Activated T-cell treated with anti-CD3 and anti-CD28 coated beads, Interleukin-2, amount 50 U/mL, for 1 hour (primary cell): ENCODE results near the gene GREB1L.

Source experiments
- DNase-seq: peaks from one replicate; pipeline ENCODE4 v3.0.0-alpha.2; 2020

GREB1L gene

DNA sequence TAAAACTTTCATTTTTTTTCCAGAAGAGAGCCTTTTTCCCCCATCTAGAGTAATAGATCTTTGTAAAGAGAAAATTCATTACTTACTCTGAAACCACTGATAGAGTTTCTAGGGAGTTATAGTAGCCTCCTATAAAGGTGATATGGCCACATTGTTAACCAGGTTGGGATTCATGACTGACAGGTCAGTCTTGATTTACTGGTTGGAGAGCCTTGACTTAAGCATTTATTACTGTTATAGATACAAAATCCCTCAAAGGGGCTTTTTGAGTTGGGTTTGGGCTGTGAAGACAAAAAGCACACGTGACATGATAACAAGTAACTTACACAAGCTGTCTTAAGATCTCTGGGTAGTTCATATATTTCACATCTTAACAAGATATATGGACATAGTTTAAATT, 141.0 kb downstream of the GREB1L start:
- no peak for DNase-seq

DNA sequence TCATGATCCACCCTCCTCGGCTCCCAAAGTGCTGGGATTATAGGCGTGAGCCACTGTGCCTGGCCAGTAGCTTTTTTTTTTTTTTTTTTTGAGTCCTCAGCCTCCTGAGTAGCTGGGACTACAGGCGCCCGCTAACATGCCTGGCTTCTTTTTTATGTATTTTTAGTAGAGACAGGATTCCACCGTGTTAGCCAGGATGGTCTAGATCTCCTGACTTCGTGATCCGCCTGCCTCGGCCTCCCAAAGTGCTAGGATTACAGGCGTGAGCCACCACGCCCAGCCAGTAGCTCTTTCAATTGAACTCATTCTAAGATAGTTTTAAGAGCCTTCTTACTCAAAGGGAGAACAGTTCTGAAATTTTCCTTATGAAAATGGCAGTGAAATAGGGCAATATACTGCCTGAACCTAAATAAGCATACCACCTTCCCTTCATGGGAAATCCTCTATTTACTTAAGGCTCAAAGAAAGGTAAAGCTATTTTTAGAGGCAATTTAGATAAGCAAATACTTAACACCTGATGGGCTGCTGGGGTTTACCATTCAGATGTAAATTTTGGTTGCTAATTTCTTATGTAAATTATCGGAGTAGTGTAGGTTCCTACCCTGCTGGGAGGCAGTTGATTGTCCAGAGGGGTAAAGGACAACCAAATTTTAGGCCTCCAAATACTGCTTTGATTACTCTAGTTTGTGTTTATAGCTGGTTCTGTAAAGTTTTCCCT, 144.7 kb downstream of the GREB1L start:
- no peak for DNase-seq

DNA sequence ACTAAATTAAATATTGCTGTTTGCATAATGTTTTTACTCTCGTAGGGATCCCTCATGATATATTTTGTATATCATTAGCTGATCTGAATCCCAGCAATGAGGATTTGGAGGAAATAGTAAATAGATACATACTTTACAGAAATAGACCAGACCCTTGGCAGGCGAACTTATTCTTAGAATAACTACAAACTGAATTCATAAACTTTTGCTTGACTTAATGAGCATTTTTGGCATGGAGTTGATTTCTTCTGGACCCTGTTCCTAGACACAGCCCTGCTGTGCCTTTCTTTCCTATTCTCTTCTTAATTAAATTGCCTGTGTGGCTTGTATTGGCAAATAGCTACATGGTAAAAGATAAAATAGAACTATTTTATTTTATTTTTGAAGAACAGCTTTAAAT, 145.9 kb downstream of the GREB1L start:
- DNase-seq, result no peak

DNA sequence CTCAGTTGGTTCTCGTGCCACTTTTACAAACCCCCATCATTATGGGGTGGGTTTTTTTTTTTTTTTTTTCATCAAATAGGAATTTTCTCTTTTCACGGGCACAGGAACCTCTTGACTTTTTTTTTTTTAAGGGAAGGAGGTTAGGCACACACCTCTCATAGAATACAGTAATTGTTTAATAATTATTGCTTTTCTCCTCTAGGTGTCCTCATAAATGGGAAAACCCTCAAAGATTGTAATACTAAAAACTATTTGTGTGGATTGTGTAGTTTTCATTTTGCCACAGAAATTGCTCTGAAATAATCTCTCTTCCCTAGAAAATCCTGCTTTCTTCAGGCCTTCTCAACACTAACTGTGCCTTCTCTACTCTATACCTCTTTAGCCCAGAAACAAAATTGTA, 147.3 kb downstream of the GREB1L start:
- no peak for DNase-seq

DNA sequence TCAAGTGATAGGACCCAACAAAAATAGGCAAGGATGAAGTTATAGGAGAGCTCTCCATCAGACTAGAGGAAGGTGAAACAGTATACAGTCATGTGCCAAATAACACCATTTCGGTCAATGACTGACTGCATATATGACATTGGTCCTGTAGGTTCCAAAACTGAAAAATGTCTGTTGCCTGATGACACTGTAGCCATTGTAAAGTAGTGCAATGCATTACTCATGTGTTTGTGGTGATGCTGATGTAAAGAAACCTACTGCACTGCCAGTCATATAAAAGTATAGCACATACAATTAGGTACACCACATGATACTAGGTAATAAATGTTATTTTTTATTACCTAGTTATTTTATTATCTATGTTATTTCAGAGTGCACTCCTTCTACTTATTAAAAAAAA, 147.9 kb downstream of the GREB1L start:
- DNase-seq, result no peak

DNA sequence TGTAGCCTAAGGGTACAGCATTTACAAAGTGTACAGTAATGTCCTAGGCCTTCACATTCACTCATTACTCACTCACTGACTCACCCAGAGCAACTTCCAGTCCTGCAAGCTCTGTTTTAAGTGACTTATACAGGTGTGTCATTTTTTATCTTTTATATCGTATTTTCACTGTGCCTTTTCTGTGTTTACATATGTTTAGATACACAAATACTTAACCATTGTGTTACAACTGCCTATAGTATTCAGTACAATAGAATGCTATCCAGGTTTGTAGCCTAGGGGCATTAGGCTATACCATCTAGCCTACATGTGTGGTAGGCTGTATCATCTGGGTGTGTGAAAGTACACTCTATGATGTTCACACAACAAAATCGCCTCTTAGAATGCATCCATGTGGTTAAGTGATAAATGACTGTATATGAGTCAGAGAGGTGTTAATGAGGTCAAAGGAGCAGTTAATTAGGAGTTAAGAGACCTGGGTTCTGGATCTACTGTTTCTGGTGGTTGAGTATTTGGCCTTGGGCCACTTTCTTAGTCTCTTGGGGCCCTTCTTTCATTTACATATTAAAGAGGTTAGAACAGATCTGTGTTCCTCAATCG, 149.1 kb downstream of the GREB1L start:
- no peak for DNase-seq

DNA sequence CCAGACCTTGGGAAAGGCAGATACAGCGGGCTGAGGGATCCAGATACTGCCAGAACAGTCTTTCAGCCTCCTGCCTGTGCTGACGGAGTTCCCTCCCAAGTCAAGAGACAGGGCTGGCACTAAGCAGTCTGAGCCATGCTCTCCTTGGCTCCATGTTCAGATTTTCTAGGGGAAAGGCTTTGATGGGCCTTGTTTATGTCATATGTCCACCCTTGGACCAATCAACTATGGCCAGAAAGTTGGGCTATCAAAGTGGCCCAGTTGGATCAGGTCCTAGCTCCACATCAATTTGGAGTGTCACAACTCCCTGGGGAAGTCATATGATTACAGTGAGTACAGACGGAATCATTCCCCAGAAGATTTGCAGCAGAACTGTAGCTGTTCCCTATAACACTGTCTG, 152.0 kb downstream of the GREB1L start:
- DNase-seq, result no peak

DNA sequence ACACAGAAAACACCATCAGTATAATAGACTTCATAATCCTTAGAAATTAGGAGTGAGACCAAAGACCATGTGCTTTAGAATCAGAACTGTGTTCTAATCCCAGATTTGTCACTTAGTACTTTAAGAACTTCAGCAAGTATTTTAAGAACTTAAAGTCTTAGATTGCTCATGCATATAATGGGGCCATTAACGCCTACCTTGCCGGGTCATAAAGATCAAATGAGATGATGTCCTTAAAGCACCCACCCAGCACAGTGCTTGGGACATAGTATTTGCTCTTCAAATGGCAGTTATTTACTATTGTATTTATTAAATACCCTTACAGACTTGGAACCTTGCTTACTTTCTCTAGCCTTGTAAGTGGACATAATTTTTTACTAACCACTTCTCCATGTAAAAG, 156.1 kb downstream of the GREB1L start:
- DNase-seq, result no peak

DNA sequence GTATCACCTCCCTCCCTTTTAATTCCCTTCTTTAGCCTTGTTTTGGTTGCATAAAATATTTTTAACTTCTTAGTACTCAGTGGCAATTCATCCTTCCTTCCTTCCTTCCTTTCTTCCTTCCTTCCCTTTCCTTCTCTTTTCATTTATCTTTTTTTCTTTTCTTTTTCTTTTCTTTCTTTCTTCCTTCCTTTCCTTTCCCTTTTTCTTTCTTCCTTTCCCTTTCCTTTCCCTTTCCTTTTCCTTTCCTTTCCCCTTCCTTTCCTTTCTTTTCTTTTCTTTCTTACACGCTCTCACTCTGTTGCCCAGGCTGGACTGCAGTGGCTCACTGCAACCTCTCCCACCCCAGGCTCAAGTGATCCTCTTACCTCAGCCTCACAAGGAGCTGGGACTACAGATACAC, 160.2 kb downstream of the GREB1L start:
- no peak for DNase-seq

DNA sequence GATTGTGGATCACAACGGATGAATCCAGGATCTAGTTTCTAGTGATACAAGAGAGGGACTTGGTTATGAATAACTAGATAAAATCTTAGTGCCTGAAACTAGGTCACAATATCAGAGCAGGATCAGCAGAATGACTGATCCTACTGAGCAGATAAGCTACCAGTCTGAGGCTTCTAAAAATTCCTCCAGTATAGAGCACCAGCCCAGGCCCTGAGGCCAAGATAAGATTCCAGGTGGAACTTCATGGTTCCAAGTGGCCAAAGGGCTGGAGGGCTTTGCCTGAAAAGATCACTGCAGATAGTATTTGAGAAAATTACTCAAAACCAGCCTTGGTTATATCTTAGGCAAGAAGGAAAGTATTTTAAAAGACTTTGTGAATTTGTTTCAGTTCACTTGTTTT, 162.4 kb downstream of the GREB1L start:
- DNase-seq, result no peak

DNA sequence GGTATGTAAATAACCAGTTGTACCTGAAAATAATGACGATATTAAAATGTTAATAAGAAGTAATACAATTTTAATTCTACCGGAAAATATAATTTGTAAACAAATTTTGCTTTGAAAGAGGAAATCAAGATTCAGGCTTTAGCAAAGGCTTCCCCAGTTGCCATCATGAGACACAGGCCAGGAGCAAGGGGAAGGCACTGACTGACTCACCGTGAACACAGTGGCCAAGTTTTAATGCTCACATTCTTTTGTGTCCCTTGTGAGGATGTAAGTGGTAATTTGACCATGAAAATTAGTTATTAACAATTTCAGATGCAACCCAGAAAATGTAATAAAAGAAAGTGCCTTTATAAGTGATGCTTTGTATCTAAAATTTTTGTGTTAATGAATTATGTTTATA, 164.1 kb downstream of the GREB1L start:
- DNase-seq, result no peak

DNA sequence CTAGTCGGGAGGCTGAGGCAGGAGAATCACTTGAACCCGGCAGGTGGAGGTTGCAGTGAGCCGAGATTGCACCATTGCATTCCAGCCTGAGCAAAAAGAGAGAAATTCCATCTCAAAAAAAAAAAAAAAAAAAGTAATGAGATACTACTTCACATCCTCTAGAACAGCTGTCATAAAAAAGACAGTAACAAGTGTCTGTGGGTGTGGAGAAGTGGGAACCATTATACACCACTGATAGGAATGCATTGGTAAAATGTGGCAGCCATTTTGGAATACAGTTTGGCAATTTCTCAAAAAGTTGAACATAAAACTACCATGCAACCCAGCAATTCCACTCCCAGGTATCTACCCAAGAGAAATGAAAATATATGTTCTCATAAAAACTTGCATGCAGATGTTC, 166.6 kb downstream of the GREB1L start:
- no peak for DNase-seq

DNA sequence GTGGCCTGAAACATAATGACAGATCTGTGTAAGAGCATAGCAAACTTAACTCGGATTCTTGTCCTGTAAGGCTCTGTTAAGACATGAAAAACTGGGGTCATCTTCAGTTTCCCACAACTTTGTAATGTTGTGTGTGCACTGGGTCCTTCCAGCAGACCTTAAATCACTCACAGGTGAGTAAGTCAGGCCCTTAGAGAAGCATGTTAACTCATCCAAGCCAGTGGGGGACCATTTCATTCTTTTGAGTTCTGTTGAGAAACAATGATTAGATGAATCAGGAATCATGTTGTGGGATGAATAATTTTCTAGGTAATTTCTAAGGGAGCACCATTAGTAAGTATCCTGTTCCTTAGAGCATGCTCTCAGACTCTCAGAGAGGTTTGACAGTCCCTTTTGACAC, 191.4 kb downstream of the GREB1L start:
- DNase-seq, result no peak

DNA sequence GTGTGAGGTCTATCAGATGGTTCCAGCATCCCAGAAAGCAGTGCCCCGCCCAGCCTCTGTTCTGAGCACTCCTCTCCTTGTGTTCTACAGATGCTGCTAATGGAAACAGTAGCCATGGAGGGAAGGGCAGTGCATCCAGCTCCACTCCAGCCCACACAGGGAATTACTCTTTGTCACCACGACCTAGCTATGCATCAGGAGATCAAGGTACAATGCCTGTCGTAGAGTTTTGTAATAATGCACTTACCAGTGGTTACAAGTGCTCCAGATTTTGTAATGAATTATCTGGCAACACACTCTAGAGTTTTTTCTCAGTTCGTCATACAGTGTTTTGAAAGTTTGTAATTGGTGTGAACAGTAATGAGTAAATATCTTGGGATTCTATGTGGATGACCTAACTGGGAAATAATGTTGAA, 197.4 kb downstream of the GREB1L start:
- DNase-seq, result no peak

DNA sequence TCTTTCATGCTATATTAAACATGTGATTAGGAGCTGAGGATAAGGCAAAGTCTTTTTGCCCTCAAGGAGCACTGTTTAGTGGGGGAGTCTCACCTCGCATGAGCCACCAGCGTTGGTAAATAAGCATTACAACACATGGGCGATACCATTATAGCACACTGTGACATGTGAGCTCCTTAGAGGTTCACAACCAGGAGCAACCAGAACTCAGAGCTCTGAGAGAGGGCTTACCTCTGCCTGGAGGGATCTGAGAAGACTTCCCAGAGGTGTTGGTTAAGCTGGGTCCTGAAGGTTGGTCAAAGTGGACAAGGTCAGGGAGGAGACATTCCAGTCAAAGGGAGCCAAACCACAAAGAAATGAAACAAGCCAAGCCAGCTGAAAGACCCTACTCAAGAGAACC, 199.6 kb downstream of the GREB1L start:
- no peak for DNase-seq

DNA sequence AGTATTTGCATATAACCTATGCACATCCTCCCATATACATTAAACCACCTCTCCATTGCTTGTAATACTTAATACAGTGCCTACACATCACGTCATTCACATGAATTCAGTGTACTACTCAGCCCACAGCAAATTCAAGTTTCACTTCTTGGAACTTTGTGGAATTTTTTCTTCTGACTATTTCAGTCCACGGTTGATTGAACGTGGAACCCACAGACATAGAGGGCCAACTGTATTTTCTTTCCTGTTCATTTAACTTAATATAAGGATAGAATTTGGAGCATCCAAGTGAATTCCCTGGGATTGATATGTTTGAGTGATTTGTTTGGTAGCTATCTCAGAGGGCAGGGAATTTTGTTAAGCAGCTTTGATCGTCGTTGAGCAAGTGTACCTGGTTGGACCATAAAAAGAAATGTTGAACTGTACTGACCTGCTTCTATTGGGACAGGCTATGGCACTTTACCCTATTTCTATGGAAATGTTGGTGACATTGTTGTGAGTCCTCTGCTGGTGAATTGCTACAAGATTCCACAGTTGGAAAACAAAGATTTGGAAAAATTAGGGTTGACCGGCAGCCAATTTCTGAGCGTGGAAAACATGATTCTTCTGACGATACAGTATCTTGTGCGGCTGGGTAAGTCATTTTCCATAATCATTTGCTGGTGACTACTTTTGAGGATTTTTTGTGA, 201.9 kb downstream of the GREB1L start:
- DNase-seq, result no peak

DNA sequence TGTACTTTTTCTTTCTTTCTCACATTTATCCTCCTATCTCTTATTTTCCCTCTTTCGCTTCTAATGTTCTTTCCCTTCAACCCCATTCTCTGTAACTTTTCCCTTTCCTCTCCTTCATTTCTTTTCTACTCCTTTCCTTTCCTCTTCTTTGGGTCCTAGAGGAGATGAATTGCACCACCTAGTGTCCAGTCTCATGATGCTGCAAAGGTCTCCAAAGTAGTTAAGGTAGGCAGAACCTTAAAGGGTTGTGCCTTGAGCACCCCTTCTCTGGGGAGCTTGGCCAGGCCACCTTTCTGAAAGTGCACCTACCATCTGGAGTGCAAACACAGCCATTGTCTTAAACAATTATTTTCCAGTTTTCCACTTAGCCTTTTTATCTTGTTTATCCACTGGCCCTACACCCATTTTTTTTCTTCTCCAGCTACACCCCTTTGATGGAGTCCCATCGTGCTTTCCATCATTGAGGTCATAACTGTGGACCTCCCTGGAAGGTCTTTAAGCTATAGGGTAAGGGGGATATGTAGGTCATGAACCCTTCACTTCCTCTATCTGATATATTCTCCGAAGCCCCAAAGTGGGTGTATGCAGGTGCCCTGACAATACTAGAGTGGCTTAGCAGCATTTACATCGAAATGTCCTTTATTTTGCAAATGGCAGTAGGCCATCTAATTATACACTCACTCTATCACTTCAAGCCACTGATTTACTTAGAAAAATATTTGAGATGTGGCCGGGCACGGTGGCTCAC, 202.6 kb downstream of the GREB1L start:
- no peak for DNase-seq

DNA sequence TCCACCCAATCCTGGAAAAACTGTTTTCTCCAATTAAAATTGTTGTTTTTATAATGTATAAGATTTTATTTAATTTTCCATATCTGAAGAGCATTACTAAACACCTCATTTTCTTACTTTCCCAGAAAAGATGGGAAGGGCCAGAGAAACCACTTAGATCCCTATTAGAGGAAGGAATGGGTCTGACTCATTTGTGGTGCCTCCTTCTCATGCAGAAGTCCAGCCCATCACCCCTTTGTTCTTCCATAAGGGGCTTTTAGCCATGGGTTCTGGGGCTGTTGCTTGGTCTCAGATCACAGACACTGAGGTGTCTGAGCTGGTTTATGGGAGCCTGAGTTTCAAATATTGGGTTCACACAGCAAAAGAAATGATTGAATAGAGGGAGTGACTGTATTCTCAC, 206.3 kb downstream of the GREB1L start:
- DNase-seq, result no peak

DNA sequence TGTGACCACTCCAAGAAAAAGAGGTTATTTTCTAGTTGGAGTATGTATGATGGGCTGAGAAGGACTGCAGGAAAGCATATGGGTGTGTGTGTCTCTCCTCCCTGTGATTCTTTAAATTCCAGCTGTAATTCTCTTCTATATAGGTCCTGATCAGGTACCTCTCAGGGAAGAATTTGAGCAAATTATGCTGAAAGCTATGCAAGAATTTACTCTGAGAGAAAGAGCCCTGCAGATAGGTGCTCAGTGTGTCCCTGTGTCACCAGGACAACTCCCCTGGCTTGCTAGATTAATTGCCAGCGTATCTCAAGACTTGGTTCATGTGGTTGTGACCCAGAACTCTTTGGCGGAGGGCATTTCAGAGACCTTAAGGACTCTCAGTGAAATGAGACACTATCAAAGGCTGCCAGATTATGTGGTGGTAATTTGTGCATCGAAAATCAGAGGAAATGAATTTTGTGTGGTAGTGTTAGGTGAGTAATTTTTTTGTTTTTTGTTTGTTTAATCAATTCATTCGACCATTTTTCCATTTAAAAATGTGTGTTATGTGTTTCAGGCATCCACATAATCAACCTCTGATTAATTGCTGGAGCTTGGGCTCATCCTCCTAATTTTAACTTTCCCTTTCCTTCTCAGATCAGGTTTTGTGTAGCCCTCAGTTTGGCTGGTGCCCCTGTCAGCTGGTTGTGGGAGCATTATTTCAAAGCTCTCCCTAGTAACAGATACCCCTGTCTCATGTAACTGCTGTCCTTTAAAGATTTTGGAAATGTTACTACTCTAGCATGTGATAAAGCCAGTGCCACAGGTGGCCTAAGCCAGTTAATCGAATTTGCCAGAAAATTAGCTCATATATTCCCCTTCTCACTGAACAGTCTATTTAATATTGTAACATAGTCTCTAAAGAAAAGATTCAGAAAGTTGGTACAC, 207.6 kb downstream of the GREB1L start:
- DNase-seq, result no peak

DNA sequence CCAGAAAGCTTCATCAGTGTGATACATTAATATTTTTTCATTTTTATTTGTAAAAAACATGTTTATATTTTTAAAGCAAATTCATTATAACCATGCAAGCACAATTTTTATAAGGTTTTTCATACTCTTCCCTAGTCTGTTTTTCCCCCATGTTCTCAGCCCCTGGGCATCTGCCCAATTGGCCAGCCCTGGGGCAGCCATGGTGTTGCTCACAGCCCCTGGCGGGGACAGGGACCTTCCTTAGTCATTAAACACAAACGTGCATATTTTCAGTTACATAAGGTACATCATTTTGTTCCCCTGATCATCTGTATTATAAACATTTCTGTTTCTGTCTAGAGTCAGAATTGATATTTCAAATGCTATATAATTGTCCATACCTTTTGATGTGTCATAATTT, 208.5 kb downstream of the GREB1L start:
- DNase-seq, result no peak

DNA sequence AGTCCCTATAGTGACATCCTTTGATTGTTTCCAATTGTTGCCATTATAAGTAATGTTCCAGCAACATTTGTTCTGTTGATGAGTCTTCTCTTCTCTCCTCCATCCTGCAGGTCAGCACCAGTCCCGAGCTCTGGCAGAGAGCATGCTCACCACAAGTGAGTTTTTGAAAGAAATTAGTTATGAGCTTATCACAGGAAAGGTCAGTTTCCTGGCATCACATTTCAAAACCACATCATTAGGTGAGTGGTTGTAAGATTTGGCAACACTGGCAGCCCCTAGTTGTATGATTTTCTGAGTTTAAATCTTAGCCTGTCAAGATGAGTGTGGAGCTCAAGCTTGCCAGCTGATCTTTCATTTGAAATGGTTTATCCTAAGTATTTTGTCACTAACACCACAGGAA, 208.9 kb downstream of the GREB1L start:
- DNase-seq, result no peak

DNA sequence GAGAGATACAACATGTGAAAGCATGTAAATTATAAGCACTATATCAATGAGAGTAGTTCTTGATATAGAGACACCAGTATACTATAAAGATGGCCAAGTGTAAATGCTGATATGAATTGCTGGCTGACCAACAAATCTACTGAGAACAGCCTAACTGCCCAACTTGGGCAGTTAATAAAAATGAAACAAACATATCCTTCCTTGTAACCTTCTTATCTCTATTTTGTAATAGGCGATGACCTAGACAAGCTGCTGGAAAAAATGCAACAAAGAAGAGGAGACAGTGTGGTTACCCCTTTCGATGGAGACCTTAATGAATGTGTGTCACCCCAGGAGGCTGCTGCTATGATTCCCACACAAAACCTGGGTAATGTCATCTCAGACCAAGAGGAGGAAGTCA, 209.8 kb downstream of the GREB1L start:
- DNase-seq, result no peak
